Left ventricle myocardium inferior (tissue), 1 donor: Measurements from ENCODE around the gene SAV1. TPM values are rescaled to one million over a fixed set of nuclear protein-coding genes. Genes with fewer than 3 reads are reported as not detected.
"Not testable (repeated sequence)": the region's sequence is repeated elsewhere in the genome, so short reads cannot be mapped to it uniquely, and the experiment has no call there.

Experiments
- DNase-seq: peaks from one replicate; pipeline ENCODE4 v3.0.0-alpha.2; 2020
- H3K27ac ChIP-seq: fragments of 200-600 bp; replicated peaks from 2 replicates; pipeline ENCODE4 v1.8.0; 2021
- H3K27me3 ChIP-seq: fragments of 200-600 bp; 2 replicates; pipeline ENCODE4 v1.8.0; 2021; ENCODE audit warnings: low read depth
- H3K36me3 ChIP-seq: fragments of 200-600 bp; 2 replicates; pipeline ENCODE4 v1.8.0; 2021
- H3K4me1 ChIP-seq: fragments of 200-600 bp; 2 replicates; pipeline ENCODE4 v1.8.0; 2021
- H3K4me3 ChIP-seq: fragments of 200-600 bp; 2 replicates; pipeline ENCODE4 v1.8.0; 2021; ENCODE audit warnings: mild to moderate bottlenecking, moderate library complexity
- H3K9me3 ChIP-seq: fragments of 200-600 bp; replicated peaks from 2 replicates; pipeline ENCODE4 v1.8.0; 2021
- CTCF ChIP-seq: fragments of 200-600 bp; IDR thresholded peaks from 2 replicates; pipeline ENCODE4 v1.8.0; 2021; ENCODE audit warnings: antibody characterized with exemption, mild to moderate bottlenecking, borderline replicate concordance
- intact Hi-C: fragments of 100-400 bp; cut with micrococcal nuclease; formaldehyde crosslinking; loops from one replicate; pipeline ENCODE4 v1.11.0; 2022
- total RNA-seq: library from RNA; stranded (reverse); fragmentation: NEBNext Ultra II Directional; extraction: Animal tissue kit (Norgen Biotek cat#: 25700); gene quantifications from one replicate; pipeline ENCODE4 v1.2.1, GENCODE V29; 2021
- donor health status: DM: no; HTN: yes; CAD: no; lungs with severe emphysema.

The SAV1 gene
- total RNA-seq, 1 donor from 2014 or later: 29.5 TPM

- Histone ChIP-seq H3K27me3 (no peaks in the 10 kb centered on the region), H3K36me3 (peaks cover 4% of the 10 kb centered on the region), H3K9me3 (no peaks in the 10 kb centered on the region), H3K4me3 (no peak overlapping the region), H3K4me1 (peaks cover 54% of the 10 kb centered on the region), H3K27ac (peak overlapping the region; percentile 98)
- no peak for DNase-seq
- no peak for TF ChIP-seq CTCF
- intact Hi-C loops: no loop called here
These were observed 1.4 kb upstream of the SAV1 start for GRCh38 chr14:50669441-50669986.

- intact Hi-C loops: no loop called here
- peaks cover 10% of the 10 kb centered on the region for H3K36me3 ChIP-seq
- H3K27ac ChIP-seq: peak overlapping the region; percentile 98
- H3K27me3 ChIP-seq: no peaks in the 10 kb centered on the region
- no peak for DNase-seq
- peaks cover 61% of the 10 kb centered on the region for H3K4me1 ChIP-seq
- H3K4me3 ChIP-seq: peak overlapping the region; percentile 93
- no peak for TF ChIP-seq CTCF
- H3K9me3 ChIP-seq: no peaks in the 10 kb centered on the region
These were observed 679 bp upstream of the SAV1 start for GRCh38 chr14:50668826-50669143.

GRCh38 chr14:50667684-50667995 lies 466 bp downstream of the SAV1 start:
- intact Hi-C loops: no loop called here

GRCh38 chr14:50666772-50667683 lies 1.1 kb downstream of the SAV1 start:
- H3K4me3 ChIP-seq: peak overlapping the region; percentile 93
- H3K4me1 ChIP-seq: peaks cover 68% of the 10 kb centered on the region
- no peak for TF ChIP-seq CTCF
- no peaks in the 10 kb centered on the region for H3K27me3 ChIP-seq
- intact Hi-C loops: no loop called here
- no peaks in the 10 kb centered on the region for H3K9me3 ChIP-seq
- peak overlapping the region; percentile 98 for H3K27ac ChIP-seq
- DNase-seq: no peak
- peaks cover 10% of the 10 kb centered on the region for H3K36me3 ChIP-seq

More at GRCh38 chr14:50667684-50667995, 466 bp downstream of the SAV1 start:
- Histone ChIP-seq H3K27ac (peak overlapping the region; percentile 98), H3K36me3 (peaks cover 10% of the 10 kb centered on the region), H3K4me3 (peak overlapping the region; percentile 93), H3K9me3 (no peaks in the 10 kb centered on the region), H3K27me3 (no peaks in the 10 kb centered on the region), H3K4me1 (peaks cover 63% of the 10 kb centered on the region)
- no peak for DNase-seq
- TF ChIP-seq CTCF: no peak

- peak overlapping the region; percentile 93 for H3K4me3 ChIP-seq
- DNase-seq, H3K9me3 ChIP-seq, intact Hi-C loops, H3K27me3 ChIP-seq: not testable (repeated sequence)
- peaks cover 26% of the 10 kb centered on the region for H3K36me3 ChIP-seq
- peaks cover 74% of the 10 kb centered on the region for H3K4me1 ChIP-seq
- H3K27ac ChIP-seq: peak overlapping the region; percentile 98
These were observed 2.8 kb downstream of the SAV1 start for GRCh38 chr14:50665300-50665699.

GRCh38 chr14:50664579-50664978 lies 3.5 kb downstream of the SAV1 start:
- peak overlapping the region; percentile 15 for H3K4me3 ChIP-seq
- DNase-seq, H3K9me3 ChIP-seq, H3K27me3 ChIP-seq, intact Hi-C loops: not testable (repeated sequence)
- peaks cover 81% of the 10 kb centered on the region for H3K4me1 ChIP-seq
- peak overlapping the region; percentile 28 for H3K27ac ChIP-seq
- peaks cover 28% of the 10 kb centered on the region for H3K36me3 ChIP-seq
